Fibroblast of mammary gland (primary cell): Measurements from ENCODE around the gene ZNF423.

ENCODE experiments used
- DNase-seq: peaks from one replicate; pipeline ENCODE4 v3.0.0-alpha.2; 2010; ENCODE audit warnings: low read depth
- H3K4me3 ChIP-seq: 2 replicates; pipeline ENCODE4 v1.5.1; 2011; ENCODE audit warnings: low read depth, mild to moderate bottlenecking, low read length, moderate library complexity; ENCODE audit not compliant: control insufficient read depth
- CTCF ChIP-seq: conservative IDR thresholded peaks from 2 replicates; pipeline ENCODE4 v1.5.1; 2011; ENCODE audit warnings: low read depth, low read length, inconsistent platforms; ENCODE audit not compliant: control insufficient read depth, insufficient read depth

Gene ZNF423

GRCh38 chr16:49543631-49543946, 312.3 kb downstream of the ZNF423 start:
- no peak overlapping the region for H3K4me3 ChIP-seq
- TF ChIP-seq CTCF = no peak
- no peak for DNase-seq

- no peak for TF ChIP-seq CTCF
- DNase-seq = no peak
- no peak overlapping the region for H3K4me3 ChIP-seq
Measured at GRCh38 chr16:49542946-49543630, 312.8 kb downstream of the ZNF423 start.

GRCh38 chr16:49542391-49542891, 313.5 kb downstream of the ZNF423 start:
- DNase-seq = no peak
- H3K4me3 ChIP-seq = no peak overlapping the region
- no peak for TF ChIP-seq CTCF

GRCh38 chr16:49540836-49541235, 315.1 kb downstream of the ZNF423 start:
- H3K4me3 ChIP-seq = no peak overlapping the region
- no peak for DNase-seq
- TF ChIP-seq CTCF = no peak

GRCh38 chr16:49539758-49540157, 316.2 kb downstream of the ZNF423 start:
- TF ChIP-seq CTCF = no peak
- H3K4me3 ChIP-seq = no peak overlapping the region
- DNase-seq = no peak

GRCh38 chr16:49537924-49538459, 317.9 kb downstream of the ZNF423 start:
- TF ChIP-seq CTCF = no peak
- no peak for DNase-seq
- no peak overlapping the region for H3K4me3 ChIP-seq
